NOMO-1 (cell line): ENCODE data around the gene ABLIM3.
A peak's percentile ranks its signal among the peaks of the same experiment; 100 is the strongest.
"Not testable (repeated sequence)": the region's sequence is repeated elsewhere in the genome, so short reads cannot be mapped to it uniquely, and the experiment has no call there.

ENCODE experiments used
- DNase-seq, 2 experiments: peaks; one replicate each; lab custom pipeline; 2025; ENCODE audit not compliant: unreplicated experiment in 2 of 2; lab: John Stamatoyannopoulos, UW

ABLIM3 gene

GRCh38 chr5:149246906-149247305 lies 105.6 kb downstream of the ABLIM3 start:
- no peak for DNase-seq

- no peak for DNase-seq
Measured at GRCh38 chr5:149247726-149248125, 106.4 kb downstream of the ABLIM3 start.

- no peak for DNase-seq
Measured at GRCh38 chr5:149251546-149251945, 110.3 kb downstream of the ABLIM3 start.

- DNase-seq, result no peak
Measured at GRCh38 chr5:149254506-149254905, 113.2 kb downstream of the ABLIM3 start.

- DNase-seq, result no peak
Measured at GRCh38 chr5:149256451-149256850, 115.2 kb downstream of the ABLIM3 start.

GRCh38 chr5:149257131-149257530 lies 115.8 kb downstream of the ABLIM3 start:
- no peak for DNase-seq

GRCh38 chr5:149257889-149258705 lies 116.8 kb downstream of the ABLIM3 start:
- DNase-seq, result no peak

GRCh38 chr5:149260761-149261160 lies 119.5 kb downstream of the ABLIM3 start:
- no peak for DNase-seq

GRCh38 chr5:149261246-149261645 lies 120.0 kb downstream of the ABLIM3 start:
- DNase-seq, result peak; percentile 67 to 71

- no peak for DNase-seq
Measured at GRCh38 chr5:149262315-149262714, 121.0 kb downstream of the ABLIM3 start.

- no peak for DNase-seq
Measured at GRCh38 chr5:149264439-149265067, 123.3 kb downstream of the ABLIM3 start.

- no peak for DNase-seq
Measured at GRCh38 chr5:149265068-149265465, 123.8 kb downstream of the ABLIM3 start.

- peak; percentile 32 to 37 for DNase-seq
Measured at GRCh38 chr5:149265597-149265996, 124.3 kb downstream of the ABLIM3 start.

GRCh38 chr5:149267241-149267973 lies 126.1 kb downstream of the ABLIM3 start:
- no peak for DNase-seq

GRCh38 chr5:149268928-149269557 lies 127.8 kb downstream of the ABLIM3 start:
- peak; percentile 30 to 70 for DNase-seq

GRCh38 chr5:149271195-149271715 lies 130.0 kb downstream of the ABLIM3 start:
- DNase-seq, result peak in 1 of 2 experiments; percentile 5

- DNase-seq, result peak in 1 of 2 experiments; percentile 9
Measured at GRCh38 chr5:149271716-149272563, 130.6 kb downstream of the ABLIM3 start, which contains the start of gene AFAP1L1. Gene AFAP1L1 (plus strand): TSS chr5:149271859. CDS start chr5:149271969, 110 bp downstream.

GRCh38 chr5:149272781-149273180 lies 131.5 kb downstream of the ABLIM3 start:
- DNase-seq, result not testable (repeated sequence)

- no peak for DNase-seq
Measured at GRCh38 chr5:149273237-149273636, 131.9 kb downstream of the ABLIM3 start.

GRCh38 chr5:149273950-149274349 lies 132.7 kb downstream of the ABLIM3 start:
- no peak for DNase-seq
